Muscle of leg (tissue), 11 donors: ENCODE data around the gene SRRM4. TPM values are rescaled to one million over a fixed set of nuclear protein-coding genes. Genes with fewer than 3 reads are reported as not detected.

Experiments
- DNase-seq: peaks from one replicate; pipeline ENCODE4 v3.0.0; 2013
- H3K27ac ChIP-seq: one replicate; pipeline ENCODE4 v1.5.1; 2013; ENCODE audit warnings: mild to moderate bottlenecking, low read length, control low read depth
- H3K27me3 ChIP-seq: one replicate; pipeline ENCODE4 v1.6.1; 2013; ENCODE audit warnings: low read length; ENCODE audit not compliant: control insufficient read depth, insufficient read depth
- H3K36me3 ChIP-seq: one replicate; pipeline ENCODE4 v1.6.1; 2013; ENCODE audit warnings: low read length; ENCODE audit not compliant: control insufficient read depth, insufficient read depth
- H3K4me1 ChIP-seq: one replicate; pipeline ENCODE4 v1.6.1; 2013; ENCODE audit warnings: low read length; ENCODE audit not compliant: control insufficient read depth, insufficient read depth
- H3K4me3 ChIP-seq: one replicate; pipeline ENCODE4 v1.5.1; 2013; ENCODE audit warnings: low read length, control low read depth
- H3K9me3 ChIP-seq: replicated peaks from 2 replicates; pipeline ENCODE4 v1.6.1; 2013; ENCODE audit warnings: low read depth, low read length; ENCODE audit not compliant: control insufficient read depth
- WGBS: methylation state at CpG from one replicate; pipeline ENCODE4 v1.1.5; 2013; ENCODE audit warnings: missing lambda C conversion rate; ENCODE audit not compliant: insufficient coverage; 5-methylcytosine and 5-hydroxymethylcytosine counted together
- polyA plus RNA-seq, 8 donors: library from polyadenylated mRNA; unstranded; fragments of 120-200 nt; gene quantifications; one replicate each; pipeline versions ENCODE4 v1.2.1 to v1.2.3, GENCODE V29; 2013; ENCODE audit warnings: inconsistent platforms in 1 of 8, low replicate concordance in 1 of 8; ENCODE audit not compliant: insufficient read length in 8 of 8, insufficient read depth in 1 of 8
- total RNA-seq: library from RNA; stranded (reverse); fragments of 120-200 nt; gene quantifications from one replicate; pipeline ENCODE4 v1.2.4, GENCODE V29; 2013

SRRM4 gene
- total and polyA plus RNA-seq, 9 donors: 0.13 to 0.44 (median 0.21) TPM

- Histone ChIP-seq H3K27ac (no peak overlapping the region), H3K36me3 (no peaks in the 10 kb centered on the region), H3K4me3 (no peak overlapping the region), H3K4me1 (no peaks in the 10 kb centered on the region), H3K27me3 (no peaks in the 10 kb centered on the region), H3K9me3 (peaks cover 11% of the 10 kb centered on the region)
- DNase-seq: no peak
- no CpG with 5 or more reads among the region's 4 CpGs for WGBS
These were observed 155.6 kb downstream of the SRRM4 start for GRCh38 chr12:119136811-119137410.

GRCh38 chr12:119139448-119139847, 158.1 kb downstream of the SRRM4 start:
- Histone ChIP-seq H3K27ac (no peak overlapping the region), H3K4me3 (no peak overlapping the region), H3K27me3 (peaks cover 6% of the 10 kb centered on the region), H3K4me1 (no peaks in the 10 kb centered on the region), H3K36me3 (no peaks in the 10 kb centered on the region), H3K9me3 (no peaks in the 10 kb centered on the region)
- no CpG with 5 or more reads among the region's 2 CpGs for WGBS
- no peak for DNase-seq

- no peaks in the 10 kb centered on the region for H3K9me3 ChIP-seq
- H3K4me3 ChIP-seq: no peak overlapping the region
- H3K36me3 ChIP-seq: no peaks in the 10 kb centered on the region
- DNase-seq: no peak
- H3K4me1 ChIP-seq: no peaks in the 10 kb centered on the region
- 29% methylated on average over 9 of the region's 13 CpGs for WGBS
- H3K27ac ChIP-seq: no peak overlapping the region
- H3K27me3 ChIP-seq: peaks cover 10% of the 10 kb centered on the region
These were observed 164.0 kb downstream of the SRRM4 start for GRCh38 chr12:119145367-119145766.

DNA sequence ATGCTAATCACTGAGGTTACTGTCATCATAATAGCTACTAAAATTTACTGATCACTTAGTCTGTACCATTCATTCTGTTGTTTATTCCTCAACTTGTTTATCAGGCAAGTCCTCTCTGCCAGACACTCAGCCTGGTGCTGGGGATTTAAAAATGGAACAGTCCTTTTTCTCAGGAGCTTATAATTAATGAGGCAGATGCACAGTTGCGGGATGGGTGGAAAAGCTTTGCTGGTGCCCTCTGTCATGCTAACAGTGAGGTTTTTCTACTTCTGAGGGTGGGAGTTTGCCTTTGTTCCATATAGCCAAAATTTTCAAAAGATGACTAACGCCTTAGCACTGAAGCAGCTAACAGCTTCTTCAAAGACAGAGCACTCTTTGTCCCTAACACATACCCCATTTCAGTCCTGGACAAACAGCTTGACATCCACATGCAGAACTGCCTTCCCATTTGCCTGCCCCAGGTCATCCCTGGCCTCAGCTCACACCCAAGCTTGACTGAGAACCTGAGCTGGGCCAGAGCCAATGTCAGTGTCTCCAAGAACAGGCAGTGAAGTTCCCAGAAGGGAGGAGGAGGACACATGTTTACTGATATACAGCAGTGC, 166.6 kb downstream of the SRRM4 start:
- H3K4me3 ChIP-seq: no peak overlapping the region
- DNase-seq: no peak
- no peak overlapping the region for H3K27ac ChIP-seq
- H3K9me3 ChIP-seq: peaks cover 7% of the 10 kb centered on the region
- peaks cover 10% of the 10 kb centered on the region for H3K27me3 ChIP-seq
- H3K4me1 ChIP-seq: no peaks in the 10 kb centered on the region
- 54% methylated on average over 2 of the region's 2 CpGs for WGBS
- H3K36me3 ChIP-seq: no peaks in the 10 kb centered on the region

DNA sequence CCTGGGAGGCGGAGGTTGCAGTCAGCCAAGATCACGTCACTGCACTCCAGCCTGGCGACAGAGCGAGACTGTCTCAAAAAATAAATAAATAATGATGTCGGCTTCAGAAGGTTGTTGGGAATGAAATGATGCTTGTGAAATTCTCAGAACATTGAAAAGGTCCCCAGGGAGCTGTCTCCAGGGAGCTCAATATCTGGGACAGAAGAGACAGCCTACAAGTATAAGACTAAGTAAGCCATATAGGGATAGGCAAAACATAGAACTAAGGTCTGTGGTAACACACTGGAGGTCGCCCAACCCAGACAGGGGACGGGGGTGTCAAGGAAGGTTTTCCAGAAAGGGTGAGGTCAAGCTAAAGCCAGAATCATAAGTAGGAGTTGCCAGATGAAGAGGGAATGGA, 167.9 kb downstream of the SRRM4 start:
- H3K4me1 ChIP-seq: peaks cover 8% of the 10 kb centered on the region
- DNase-seq: no peak
- 80% methylated on average over 7 of the region's 7 CpGs for WGBS
- H3K36me3 ChIP-seq: no peaks in the 10 kb centered on the region
- no peak overlapping the region for H3K27ac ChIP-seq
- no peak overlapping the region for H3K4me3 ChIP-seq
- H3K9me3 ChIP-seq: peaks cover 7% of the 10 kb centered on the region
- H3K27me3 ChIP-seq: peaks cover 16% of the 10 kb centered on the region

GRCh38 chr12:119151445-119152026, 170.2 kb downstream of the SRRM4 start:
- Histone ChIP-seq H3K36me3 (no peaks in the 10 kb centered on the region), H3K9me3 (peaks cover 7% of the 10 kb centered on the region), H3K4me1 (peaks cover 13% of the 10 kb centered on the region), H3K27ac (no peak overlapping the region), H3K4me3 (no peak overlapping the region), H3K27me3 (peaks cover 15% of the 10 kb centered on the region)
- WGBS: no CpG with 5 or more reads among the region's 1 CpG
- no peak for DNase-seq

- Histone ChIP-seq H3K4me3 (no peak overlapping the region), H3K9me3 (peaks cover 7% of the 10 kb centered on the region), H3K4me1 (peaks cover 34% of the 10 kb centered on the region), H3K27me3 (peaks cover 15% of the 10 kb centered on the region), H3K36me3 (no peaks in the 10 kb centered on the region), H3K27ac (no peak overlapping the region)
- DNase-seq: peak; percentile 35
- WGBS: 19% methylated on average over 39 of the region's 49 CpGs
These were observed 172.4 kb downstream of the SRRM4 start for GRCh38 chr12:119153477-119154434.

DNA sequence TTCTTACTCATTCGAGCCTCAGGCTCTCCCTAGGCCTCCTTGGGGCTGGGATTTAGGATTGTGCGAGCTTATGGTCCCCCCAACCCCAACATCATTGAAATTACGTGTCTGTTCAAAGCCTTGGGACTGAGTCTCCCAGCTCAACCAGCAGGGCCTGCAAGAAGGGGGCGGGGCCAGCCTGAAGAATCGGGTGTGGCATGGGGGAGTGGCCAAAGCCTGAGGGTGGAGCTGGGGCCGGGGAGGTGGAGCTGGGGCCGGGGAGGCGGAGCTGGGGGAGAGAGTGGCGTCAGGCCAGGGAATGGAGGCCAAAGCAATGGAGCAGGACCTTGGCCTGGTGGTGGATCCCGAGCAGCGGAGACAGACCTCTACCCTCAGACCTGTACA, 173.1 kb downstream of the SRRM4 start:
- H3K4me1 ChIP-seq: peaks cover 40% of the 10 kb centered on the region

GRCh38 chr12:119156401-119157044, 175.2 kb downstream of the SRRM4 start:
- Histone ChIP-seq H3K27ac (peak overlapping the region; percentile 95), H3K4me3 (peak overlapping the region; percentile 8), H3K36me3 (no peaks in the 10 kb centered on the region), H3K9me3 (peaks cover 3% of the 10 kb centered on the region), H3K4me1 (peaks cover 47% of the 10 kb centered on the region), H3K27me3 (peaks cover 15% of the 10 kb centered on the region)
- WGBS: 59% methylated on average over 26 of the region's 35 CpGs
- peak; percentile 31 for DNase-seq

More for the DNA sequence above, 173.1 kb downstream of the SRRM4 start:
- Histone ChIP-seq H3K36me3 (no peaks in the 10 kb centered on the region), H3K9me3 (peaks cover 7% of the 10 kb centered on the region), H3K27me3 (peaks cover 15% of the 10 kb centered on the region), H3K4me3 (no peak overlapping the region), H3K27ac (no peak overlapping the region)
- DNase-seq: no peak
- WGBS: 0% methylated on average over 2 of the region's 11 CpGs
